Activated B cell treated with CpG ODN at 0.5 μM for 24 hours (primary cell): Measurements from ENCODE around the gene DGKI. TPM values are rescaled to one million over a fixed set of nuclear protein-coding genes. Genes with fewer than 3 reads are reported as not detected.

Experiments used
- ATAC-seq: fragments of 200-7000 bp; cut with Tn5 transposase; one replicate; pipeline ENCODE4 v1.10.0; 2021; ENCODE audit warnings: low read depth, mild to moderate bottlenecking, moderate library complexity
- CTCF ChIA-PET: fragments of 350-600 bp; sonication (Branson Sonifier 250); formaldehyde crosslinking; loops from one replicate; lab custom pipeline; 2021; ENCODE audit warnings: antibody characterized with exemption; lab: Charles Lee
- POLR2A ChIA-PET: fragments of 350-600 bp; sonication (Branson Sonifier 250); formaldehyde crosslinking; loops from one replicate; lab custom pipeline; 2021; ENCODE audit warnings: antibody characterized with exemption; lab: Charles Lee
- DNase-seq: peaks from one replicate; pipeline ENCODE4 v3.0.0; 2022
- H3K27ac Mint-ChIP-seq: one replicate; pipeline ENCODE4 v1.8.0; 2020; ENCODE audit warnings: mixed read lengths
- H3K27me3 Mint-ChIP-seq: one replicate; pipeline ENCODE4 v1.8.0; 2021; ENCODE audit warnings: mixed read lengths
- H3K36me3 Mint-ChIP-seq: one replicate; pipeline ENCODE4 v1.8.0; 2021; ENCODE audit warnings: low read depth, mixed read lengths
- H3K4me1 Mint-ChIP-seq: one replicate; pipeline ENCODE4 v1.8.0; 2021; ENCODE audit warnings: mixed read lengths
- H3K4me3 Mint-ChIP-seq: one replicate; pipeline ENCODE4 v1.8.0; 2020; ENCODE audit warnings: mild to moderate bottlenecking, mixed read lengths
- H3K9me3 Mint-ChIP-seq: one replicate; pipeline ENCODE4 v1.8.0; 2020; ENCODE audit warnings: mixed read lengths
- CTCF ChIP-seq: fragments of 200-600 bp; IDR thresholded peaks from one replicate; pipeline ENCODE4 v1.8.0; 2022; ENCODE audit warnings: antibody characterized with exemption, mild to moderate bottlenecking
- intact Hi-C: fragments of 100-400 bp; cut with micrococcal nuclease; formaldehyde crosslinking; loops from one replicate; pipeline ENCODE4 v1.15.1; 2024
- total RNA-seq: library from RNA; stranded (reverse); gene quantifications from 2 replicates; pipeline ENCODE4 v1.2.3, GENCODE V29; 2022

DGKI gene
- total RNA-seq, 1 donor from 2014 or later: not detected

GRCh38 chr7:137703291-137704010 lies 143.3 kb downstream of the DGKI start:
- POLR2A ChIA-PET: no interaction called here
- TF ChIP-seq CTCF: no peak
- H3K4me3 Mint-ChIP-seq: no peak overlapping the region
- CTCF ChIA-PET: no interaction called here
- no peaks in the 10 kb centered on the region for H3K36me3 Mint-ChIP-seq
- H3K27me3 Mint-ChIP-seq: no peaks in the 10 kb centered on the region
- ATAC-seq: no peak
- no peak for DNase-seq
- intact Hi-C loops: no loop called here
- H3K9me3 Mint-ChIP-seq: peaks cover 24% of the 10 kb centered on the region
- H3K27ac Mint-ChIP-seq: no peak overlapping the region
- no peaks in the 10 kb centered on the region for H3K4me1 Mint-ChIP-seq

- ATAC-seq (no peak), DNase-seq (no peak)
- Mint-ChIP-seq H3K27me3 (peaks cover 4% of the 10 kb centered on the region), H3K36me3 (no peaks in the 10 kb centered on the region), H3K4me1 (no peaks in the 10 kb centered on the region), H3K4me3 (no peak overlapping the region), H3K27ac (no peak overlapping the region), H3K9me3 (no peaks in the 10 kb centered on the region)
- intact Hi-C loops: no loop called here
- no peak for TF ChIP-seq CTCF
- ChIA-PET CTCF (no interaction called here), POLR2A (no interaction called here)
Measured at GRCh38 chr7:137696988-137697387, 149.8 kb downstream of the DGKI start.

- intact Hi-C loops: no loop called here
- Mint-ChIP-seq H3K4me1 (no peaks in the 10 kb centered on the region), H3K4me3 (no peak overlapping the region), H3K36me3 (no peaks in the 10 kb centered on the region), H3K27me3 (peaks cover 4% of the 10 kb centered on the region), H3K27ac (no peak overlapping the region), H3K9me3 (no peaks in the 10 kb centered on the region)
- CTCF ChIA-PET: no interaction called here
- POLR2A ChIA-PET: no interaction called here
- DNase-seq (no peak), ATAC-seq (no peak)
- TF ChIP-seq CTCF: no peak
Measured at GRCh38 chr7:137696376-137696775, 150.4 kb downstream of the DGKI start.

- H3K9me3 Mint-ChIP-seq: no peaks in the 10 kb centered on the region
- ChIA-PET CTCF (no interaction called here), POLR2A (no interaction called here)
- no peak overlapping the region for H3K27ac Mint-ChIP-seq
- peaks cover 4% of the 10 kb centered on the region for H3K27me3 Mint-ChIP-seq
- intact Hi-C loops: no loop called here
- H3K4me1 Mint-ChIP-seq: no peaks in the 10 kb centered on the region
- H3K36me3 Mint-ChIP-seq: no peaks in the 10 kb centered on the region
- H3K4me3 Mint-ChIP-seq: no peak overlapping the region
- ATAC-seq: no peak
- no peak for DNase-seq
- TF ChIP-seq CTCF: no peak
Measured at GRCh38 chr7:137695942-137696341, 150.8 kb downstream of the DGKI start.

- H3K4me3 Mint-ChIP-seq: no peak overlapping the region
- intact Hi-C loops: no loop called here
- no peak for DNase-seq
- no peaks in the 10 kb centered on the region for H3K9me3 Mint-ChIP-seq
- no peaks in the 10 kb centered on the region for H3K36me3 Mint-ChIP-seq
- TF ChIP-seq CTCF: no peak
- peaks cover 4% of the 10 kb centered on the region for H3K27me3 Mint-ChIP-seq
- no peak for ATAC-seq
- H3K4me1 Mint-ChIP-seq: no peaks in the 10 kb centered on the region
- ChIA-PET CTCF (no interaction called here), POLR2A (no interaction called here)
- no peak overlapping the region for H3K27ac Mint-ChIP-seq
Measured at GRCh38 chr7:137695494-137695893, 151.3 kb downstream of the DGKI start.
